Measurements from ENCODE around the gene MYOD1. TPM values are rescaled to one million over a fixed set of nuclear protein-coding genes. Genes with fewer than 3 reads are reported as not detected.

MYOD1 gene
- total RNA-seq, 1 experiment from 2014 or later: not detected

GRCh38 chr11:17718510-17718962, 835 bp upstream of the MYOD1 start:
- no peaks in the 10 kb centered on the region for H3K36me3 ChIP-seq (ENCODE audit: control insufficient read depth in 1 of 2, insufficient read depth in 2 of 2, low read length in 2 of 2)
- H3K9me3 ChIP-seq (ENCODE audit: control insufficient read depth in 1 of 2, insufficient read depth in 1 of 2, low read depth in 1 of 2, low read length in 2 of 2): no peaks in the 10 kb centered on the region
- ChIA-PET POLR2A (no interaction called here), CTCF (interaction anchor here (1.1 kb wide), 1 partner anchor 12 kb away, joined by 4 read pairs; no protein-coding TSS in a partner anchor), RAD21 (ENCODE audit: low non-redundant PET in 1 of 2, low total read pairs in 2 of 2, uncharacterized antibody in 2 of 2, unreplicated experiment in 2 of 2) (no interaction called here)
- H3K79me2 ChIP-seq (ENCODE audit: insufficient read depth, low read length): no peaks in the 10 kb centered on the region
- peaks cover 2 to 10% of the 10 kb centered on the region in 2 experiments; a peak in 3 of 4 replicates for H3K4me1 ChIP-seq (ENCODE audit: control insufficient read depth in 1 of 2, insufficient read depth in 2 of 2, low read length in 2 of 2)
- ATAC-seq (no peak), DNase-seq (ENCODE audit: low read depth, low spot score) (no peak)
- H3K4me2 ChIP-seq (ENCODE audit: low read length): no peak overlapping the region
- intact Hi-C loops (cut with micrococcal nuclease): no loop called here
- BruUV-seq (replicated peaks): no TSS peak
- H2AFZ ChIP-seq (ENCODE audit: low read depth, low read length, poor library complexity, severe bottlenecking): no peak overlapping the region
- H3K4me3 ChIP-seq (replicated peaks in 1 of 2; ENCODE audit: low read depth in 1 of 2, low read length in 2 of 2): no peak overlapping the region
- no peak overlapping the region for H3K27ac ChIP-seq (ENCODE audit: low read depth, low read length)
- peaks cover 17% of the 10 kb centered on the region; the same call in 1 of the 2 replicates for H3K27me3 ChIP-seq (ENCODE audit: insufficient read depth, low read length)
- TF ChIP-seq REST (IDR thresholded peaks at IDR 0.05; ENCODE audit: low read depth) (no peak), POLR2A (IDR thresholded peaks at IDR 0.05; ENCODE audit: borderline replicate concordance, extremely low read depth, insufficient read depth, insufficient read length) (no peak), CEBPB (IDR thresholded peaks at IDR 0.05; ENCODE audit: low read depth) (no peak), SIN3A (IDR thresholded peaks at IDR 0.05; ENCODE audit: low read depth) (no peak), POLR2AphosphoS5 (IDR thresholded peaks at IDR 0.05; ENCODE audit: low read depth, low read length) (no peak), CBX3 (IDR thresholded peaks at IDR 0.05; ENCODE audit: low read depth) (no peak), SP1 (IDR thresholded peaks at IDR 0.05; ENCODE audit: low read depth) (no peak), EGR1 (IDR thresholded peaks at IDR 0.05; ENCODE audit: low read depth) (no peak), CTCF (IDR thresholded peaks at IDR 0.05 in 2 of 3, conservative IDR thresholded peaks at IDR 0.05 in 1 of 3; ENCODE audit: borderline replicate concordance in 1 of 3, insufficient read depth in 1 of 3, low read depth in 2 of 3, low read length in 2 of 3) (no peak), ZBTB33 (IDR thresholded peaks at IDR 0.05; ENCODE audit: extremely low read depth, insufficient replicate concordance, low read length) (no peak)
- H4K20me1 ChIP-seq (ENCODE audit: insufficient read depth): no peaks in the 10 kb centered on the region
- H3K9ac ChIP-seq (ENCODE audit: low read length): no peak overlapping the region
- no peaks in the 10 kb centered on the region for H3K9me2 ChIP-seq (ENCODE audit: insufficient read depth)
